ENCODE results near the gene DAZAP1.

The DAZAP1 gene

DNA sequence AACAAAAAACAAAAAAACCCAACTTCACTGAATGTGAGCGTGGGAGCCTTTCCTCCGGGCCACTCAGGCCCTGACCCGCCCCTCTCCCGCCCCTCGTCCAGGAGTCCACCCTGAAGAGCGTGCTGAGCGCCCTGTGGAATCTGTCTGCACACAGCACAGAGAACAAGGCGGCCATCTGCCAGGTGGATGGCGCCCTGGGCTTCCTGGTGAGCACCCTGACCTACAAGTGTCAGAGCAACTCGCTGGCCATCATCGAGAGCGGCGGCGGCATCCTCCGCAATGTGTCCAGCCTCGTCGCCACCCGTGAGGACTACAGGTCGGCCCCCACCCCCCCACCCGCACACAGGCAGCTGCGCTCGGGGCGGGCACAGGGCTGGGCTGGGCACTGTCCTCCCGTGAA lies 54.5 kb downstream of the DAZAP1 start:
- no peaks in the 10 kb centered on the region for H3K9me3 ChIP-seq
- H3K27me3 ChIP-seq = no peaks in the 10 kb centered on the region
- H3K4me1 ChIP-seq = no peaks in the 10 kb centered on the region
- H3K4me3 ChIP-seq (ENCODE audit: low read depth, low read length) = no peak overlapping the region
- H3K36me3 ChIP-seq = peaks cover 30% of the 10 kb centered on the region
- DNase-seq = no peak
- TF ChIP-seq, protein P1, sequence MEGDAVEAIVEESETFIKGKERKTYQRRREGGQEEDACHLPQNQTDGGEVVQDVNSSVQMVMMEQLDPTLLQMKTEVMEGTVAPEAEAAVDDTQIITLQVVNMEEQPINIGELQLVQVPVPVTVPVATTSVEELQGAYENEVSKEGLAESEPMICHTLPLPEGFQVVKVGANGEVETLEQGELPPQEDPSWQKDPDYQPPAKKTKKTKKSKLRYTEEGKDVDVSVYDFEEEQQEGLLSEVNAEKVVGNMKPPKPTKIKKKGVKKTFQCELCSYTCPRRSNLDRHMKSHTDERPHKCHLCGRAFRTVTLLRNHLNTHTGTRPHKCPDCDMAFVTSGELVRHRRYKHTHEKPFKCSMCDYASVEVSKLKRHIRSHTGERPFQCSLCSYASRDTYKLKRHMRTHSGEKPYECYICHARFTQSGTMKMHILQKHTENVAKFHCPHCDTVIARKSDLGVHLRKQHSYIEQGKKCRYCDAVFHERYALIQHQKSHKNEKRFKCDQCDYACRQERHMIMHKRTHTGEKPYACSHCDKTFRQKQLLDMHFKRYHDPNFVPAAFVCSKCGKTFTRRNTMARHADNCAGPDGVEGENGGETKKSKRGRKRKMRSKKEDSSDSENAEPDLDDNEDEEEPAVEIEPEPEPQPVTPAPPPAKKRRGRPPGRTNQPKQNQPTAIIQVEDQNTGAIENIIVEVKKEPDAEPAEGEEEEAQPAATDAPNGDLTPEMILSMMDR (IDR thresholded peaks at IDR 0.05; ENCODE audit: low read depth, low read length) = no peak

DNA sequence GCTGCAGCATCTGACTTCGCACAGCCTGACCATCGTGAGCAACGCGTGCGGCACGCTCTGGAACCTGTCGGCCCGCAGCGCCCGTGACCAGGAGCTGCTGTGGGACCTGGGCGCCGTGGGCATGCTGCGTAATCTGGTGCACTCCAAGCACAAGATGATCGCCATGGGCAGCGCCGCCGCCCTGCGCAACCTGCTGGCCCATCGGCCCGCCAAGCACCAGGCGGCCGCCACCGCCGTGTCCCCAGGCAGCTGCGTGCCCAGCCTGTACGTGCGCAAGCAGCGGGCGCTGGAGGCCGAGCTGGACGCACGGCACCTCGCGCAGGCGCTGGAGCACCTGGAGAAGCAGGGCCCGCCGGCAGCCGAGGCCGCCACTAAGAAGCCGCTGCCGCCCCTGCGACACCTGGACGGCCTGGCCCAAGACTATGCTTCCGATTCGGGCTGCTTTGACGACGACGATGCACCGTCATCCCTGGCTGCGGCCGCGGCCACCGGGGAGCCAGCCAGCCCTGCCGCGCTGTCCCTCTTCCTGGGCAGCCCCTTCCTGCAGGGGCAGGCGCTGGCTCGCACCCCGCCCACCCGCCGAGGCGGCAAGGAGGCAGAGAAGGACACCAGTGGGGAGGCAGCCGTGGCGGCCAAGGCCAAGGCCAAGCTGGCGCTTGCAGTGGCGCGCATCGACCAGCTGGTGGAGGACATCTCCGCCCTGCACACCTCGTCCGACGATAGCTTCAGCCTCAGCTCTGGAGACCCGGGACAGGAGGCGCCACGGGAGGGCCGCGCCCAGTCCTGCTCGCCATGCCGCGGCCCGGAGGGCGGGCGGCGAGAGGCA lies 58.0 kb downstream of the DAZAP1 start:
- H3K4me1 ChIP-seq = no peaks in the 10 kb centered on the region
- H3K9me3 ChIP-seq = no peaks in the 10 kb centered on the region
- TF ChIP-seq, protein P1 (IDR thresholded peaks at IDR 0.05; ENCODE audit: low read depth, low read length) = no peak
- H3K27me3 ChIP-seq = no peaks in the 10 kb centered on the region
- H3K4me3 ChIP-seq (ENCODE audit: low read depth, low read length) = no peak overlapping the region
- H3K36me3 ChIP-seq = peaks cover 24% of the 10 kb centered on the region
- no peak for DNase-seq

DNA sequence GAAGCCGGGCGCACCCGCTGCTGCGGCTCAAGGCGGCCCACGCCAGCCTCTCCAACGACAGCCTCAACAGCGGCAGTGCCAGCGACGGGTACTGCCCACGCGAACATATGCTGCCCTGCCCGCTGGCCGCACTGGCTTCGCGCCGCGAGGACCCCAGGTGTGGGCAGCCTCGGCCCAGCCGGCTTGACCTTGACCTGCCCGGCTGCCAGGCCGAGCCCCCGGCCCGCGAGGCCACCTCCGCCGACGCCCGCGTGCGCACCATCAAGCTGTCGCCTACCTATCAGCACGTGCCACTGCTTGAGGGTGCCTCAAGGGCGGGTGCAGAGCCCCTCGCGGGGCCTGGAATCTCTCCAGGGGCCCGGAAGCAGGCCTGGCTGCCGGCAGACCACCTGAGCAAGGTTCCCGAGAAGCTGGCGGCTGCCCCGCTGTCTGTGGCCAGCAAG lies 58.7 kb downstream of the DAZAP1 start:
- Histone ChIP-seq H3K4me3 (ENCODE audit: low read depth, low read length) (no peak overlapping the region), H3K4me1 (no peaks in the 10 kb centered on the region), H3K27me3 (no peaks in the 10 kb centered on the region), H3K36me3 (peaks cover 18% of the 10 kb centered on the region), H3K9me3 (no peaks in the 10 kb centered on the region)
- TF ChIP-seq, protein P1 (IDR thresholded peaks at IDR 0.05; ENCODE audit: low read depth, low read length) = no peak
- no peak for DNase-seq

DNA sequence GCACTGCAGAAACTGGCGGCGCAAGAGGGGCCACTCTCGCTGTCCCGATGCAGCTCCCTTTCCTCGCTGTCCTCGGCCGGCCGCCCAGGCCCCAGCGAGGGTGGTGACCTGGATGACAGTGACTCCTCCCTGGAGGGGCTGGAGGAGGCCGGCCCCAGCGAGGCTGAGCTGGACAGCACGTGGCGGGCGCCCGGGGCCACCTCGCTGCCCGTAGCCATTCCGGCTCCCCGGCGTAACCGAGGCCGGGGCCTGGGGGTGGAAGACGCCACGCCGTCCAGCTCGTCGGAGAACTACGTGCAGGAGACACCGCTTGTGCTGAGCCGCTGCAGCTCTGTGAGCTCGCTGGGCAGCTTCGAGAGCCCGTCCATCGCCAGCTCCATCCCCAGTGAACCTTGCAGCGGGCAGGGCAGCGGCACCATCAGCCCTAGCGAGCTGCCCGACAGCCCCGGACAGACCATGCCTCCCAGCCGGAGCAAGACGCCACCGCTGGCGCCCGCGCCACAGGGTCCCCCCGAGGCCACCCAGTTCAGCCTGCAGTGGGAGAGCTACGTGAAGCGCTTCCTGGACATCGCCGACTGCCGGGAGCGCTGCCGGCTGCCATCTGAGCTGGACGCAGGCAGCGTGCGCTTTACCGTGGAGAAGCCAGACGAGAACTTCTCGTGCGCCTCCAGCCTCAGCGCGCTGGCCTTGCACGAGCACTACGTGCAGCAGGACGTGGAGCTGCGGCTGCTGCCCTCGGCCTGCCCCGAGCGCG lies 59.3 kb downstream of the DAZAP1 start:
- H3K27me3 ChIP-seq = no peaks in the 10 kb centered on the region
- TF ChIP-seq, protein P1 (IDR thresholded peaks at IDR 0.05; ENCODE audit: low read depth, low read length) = no peak
- H3K36me3 ChIP-seq = peaks cover 15% of the 10 kb centered on the region
- no peak overlapping the region for H3K4me3 ChIP-seq (ENCODE audit: low read depth, low read length)
- no peak for DNase-seq
- H3K9me3 ChIP-seq = no peaks in the 10 kb centered on the region
- H3K4me1 ChIP-seq = no peaks in the 10 kb centered on the region

DNA sequence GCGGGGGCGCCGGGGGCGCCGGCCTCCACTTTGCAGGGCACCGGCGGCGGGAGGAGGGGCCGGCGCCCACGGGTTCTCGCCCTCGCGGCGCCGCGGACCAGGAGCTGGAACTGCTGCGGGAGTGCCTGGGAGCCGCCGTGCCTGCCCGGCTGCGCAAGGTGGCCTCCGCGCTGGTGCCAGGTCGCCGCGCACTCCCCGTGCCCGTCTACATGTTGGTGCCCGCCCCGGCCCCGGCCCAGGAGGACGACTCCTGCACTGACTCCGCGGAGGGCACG lies 59.8 kb downstream of the DAZAP1 start:
- Histone ChIP-seq H3K36me3 (peaks cover 15% of the 10 kb centered on the region), H3K4me3 (ENCODE audit: low read depth, low read length) (no peak overlapping the region), H3K4me1 (no peaks in the 10 kb centered on the region), H3K27me3 (no peaks in the 10 kb centered on the region), H3K9me3 (no peaks in the 10 kb centered on the region)
- TF ChIP-seq, protein P1 (IDR thresholded peaks at IDR 0.05; ENCODE audit: low read depth, low read length) = no peak
- no peak for DNase-seq

All from BE2C (cell line).